Kidney epithelial cell (primary cell): Measurements from ENCODE around the gene DAZL. TPM values are rescaled to one million over a fixed set of nuclear protein-coding genes. Genes with fewer than 3 reads are reported as not detected.

Experiments
- DNase-seq: peaks from one replicate; pipeline ENCODE4 v3.0.0-alpha.2; 2010; ENCODE audit warnings: low read depth
- H3K27me3 ChIP-seq: 2 replicates; pipeline ENCODE4 v1.6.0; 2011; ENCODE audit warnings: low read length; ENCODE audit not compliant: control insufficient read depth, insufficient read depth
- H3K36me3 ChIP-seq: 2 replicates; pipeline ENCODE4 v1.5.1; 2011; ENCODE audit warnings: low read length; ENCODE audit not compliant: control insufficient read depth, insufficient read depth
- H3K4me3 ChIP-seq: 2 replicates; pipeline ENCODE4 v1.5.1; 2011; ENCODE audit warnings: low read depth, mild to moderate bottlenecking, control low read depth, low read length
- total RNA-seq: library from RNA; depleted of rRNA; stranded (reverse); fragments of >200 nt; gene quantifications from 2 replicates; pipeline ENCODE4 v1.2.3, GENCODE V29; 2015
- TF ChIP-seq, protein P1 (sequence below): IDR thresholded peaks from 2 replicates; pipeline ENCODE4 v1.5.1; 2011; ENCODE audit warnings: mild to moderate bottlenecking, moderate library complexity, low read length, control low read depth, inconsistent platforms; ENCODE audit not compliant: insufficient read depth, poor library complexity, severe bottlenecking

The DAZL gene
- total RNA-seq, 1 donor from 2014 or later, result not detected

DNA sequence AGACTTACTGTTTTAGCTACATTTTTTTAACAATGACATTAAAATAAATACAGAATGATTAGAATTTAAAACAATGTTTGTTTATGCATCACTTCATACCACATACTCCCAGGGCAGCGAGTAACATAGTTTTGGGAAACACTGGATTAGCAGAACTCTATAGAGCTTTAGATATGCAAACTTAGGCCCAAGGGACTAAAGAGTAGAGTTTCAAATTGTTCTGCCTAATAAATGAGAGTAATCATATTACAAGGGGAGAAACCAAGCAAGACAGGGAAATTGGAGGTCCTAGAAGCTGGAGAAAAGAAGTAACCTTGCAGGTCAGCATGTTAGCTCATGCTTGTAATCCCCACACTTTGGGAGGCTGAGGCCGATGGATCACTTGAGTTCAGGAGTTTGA is 3.6 kb upstream of the DAZL start:
- TF ChIP-seq, protein P1, sequence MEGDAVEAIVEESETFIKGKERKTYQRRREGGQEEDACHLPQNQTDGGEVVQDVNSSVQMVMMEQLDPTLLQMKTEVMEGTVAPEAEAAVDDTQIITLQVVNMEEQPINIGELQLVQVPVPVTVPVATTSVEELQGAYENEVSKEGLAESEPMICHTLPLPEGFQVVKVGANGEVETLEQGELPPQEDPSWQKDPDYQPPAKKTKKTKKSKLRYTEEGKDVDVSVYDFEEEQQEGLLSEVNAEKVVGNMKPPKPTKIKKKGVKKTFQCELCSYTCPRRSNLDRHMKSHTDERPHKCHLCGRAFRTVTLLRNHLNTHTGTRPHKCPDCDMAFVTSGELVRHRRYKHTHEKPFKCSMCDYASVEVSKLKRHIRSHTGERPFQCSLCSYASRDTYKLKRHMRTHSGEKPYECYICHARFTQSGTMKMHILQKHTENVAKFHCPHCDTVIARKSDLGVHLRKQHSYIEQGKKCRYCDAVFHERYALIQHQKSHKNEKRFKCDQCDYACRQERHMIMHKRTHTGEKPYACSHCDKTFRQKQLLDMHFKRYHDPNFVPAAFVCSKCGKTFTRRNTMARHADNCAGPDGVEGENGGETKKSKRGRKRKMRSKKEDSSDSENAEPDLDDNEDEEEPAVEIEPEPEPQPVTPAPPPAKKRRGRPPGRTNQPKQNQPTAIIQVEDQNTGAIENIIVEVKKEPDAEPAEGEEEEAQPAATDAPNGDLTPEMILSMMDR, result no peak
- H3K4me3 ChIP-seq, result no peak overlapping the region

DNA sequence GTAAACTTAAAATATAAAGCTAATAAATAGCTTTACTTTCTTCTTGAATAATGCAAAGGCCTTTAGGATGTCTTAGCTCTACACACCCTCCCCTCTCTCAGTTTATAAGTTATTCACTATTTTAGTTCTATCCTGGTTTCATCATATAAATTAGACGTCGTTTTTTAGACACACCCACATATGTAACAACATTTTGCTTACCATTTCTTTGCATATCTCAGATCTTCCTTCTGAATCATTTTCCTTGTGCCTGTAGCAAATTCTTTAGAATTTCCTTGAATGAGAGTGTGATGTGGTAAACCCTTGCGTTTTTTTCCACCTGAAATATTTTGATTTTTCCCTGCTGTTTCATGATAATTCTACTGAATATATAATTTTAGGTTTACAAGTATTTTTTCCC is 2.5 kb upstream of the DAZL start:
- no peaks in the 10 kb centered on the region for H3K27me3 ChIP-seq
- TF ChIP-seq, protein P1, result no peak
- H3K4me3 ChIP-seq, result no peak overlapping the region
- no peak for DNase-seq
- H3K36me3 ChIP-seq, result no peaks in the 10 kb centered on the region

More for the DNA sequence above, 3.6 kb upstream of the DAZL start:
- no peak for DNase-seq
- Histone ChIP-seq H3K36me3 (no peaks in the 10 kb centered on the region), H3K27me3 (no peaks in the 10 kb centered on the region)

DNA sequence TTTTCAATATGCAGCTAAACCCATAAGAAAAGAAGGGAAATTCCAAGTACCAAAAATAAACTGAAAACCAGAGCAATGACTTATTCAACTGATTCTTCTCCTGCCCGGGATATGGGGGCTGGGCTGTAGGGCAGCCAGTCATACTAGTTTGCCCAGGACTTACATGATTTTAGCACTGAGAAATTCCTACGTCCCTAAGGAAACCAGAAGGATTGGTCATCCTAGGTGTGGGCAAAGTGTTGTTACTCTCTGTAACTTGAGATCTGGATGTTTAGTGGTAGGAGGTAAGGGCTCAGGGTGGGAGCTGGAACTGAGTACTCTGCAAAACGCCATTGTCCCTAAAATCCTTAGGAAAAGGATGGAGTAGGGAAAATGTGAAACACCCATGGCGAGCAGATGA is 1.2 kb upstream of the DAZL start:
- Histone ChIP-seq H3K27me3 (no peaks in the 10 kb centered on the region), H3K4me3 (no peak overlapping the region), H3K36me3 (no peaks in the 10 kb centered on the region)
- no peak for DNase-seq
- TF ChIP-seq, protein P1, result no peak

DNA sequence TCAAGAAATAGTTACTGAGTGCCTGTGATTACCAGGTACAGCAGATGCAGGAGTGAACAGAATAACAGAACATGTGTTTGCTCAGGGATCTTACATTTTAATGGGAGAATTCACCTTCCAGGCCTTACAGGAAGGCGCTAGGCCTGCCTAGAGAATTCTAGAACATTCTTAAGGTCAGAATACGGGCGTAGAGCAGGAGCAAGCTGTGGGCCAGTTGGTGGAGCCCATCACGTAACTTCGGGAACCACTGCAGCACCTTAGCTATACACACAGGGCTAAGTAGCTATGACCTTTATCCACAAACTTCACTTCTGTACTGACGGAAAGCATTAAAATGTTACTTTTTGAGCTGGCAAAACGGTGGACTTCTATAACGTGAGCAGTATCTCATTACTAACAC is 743 bp upstream of the DAZL start:
- DNase-seq, result no peak
- Histone ChIP-seq H3K4me3 (no peak overlapping the region), H3K27me3 (no peaks in the 10 kb centered on the region), H3K36me3 (no peaks in the 10 kb centered on the region)
- TF ChIP-seq, protein P1, result no peak

DNA sequence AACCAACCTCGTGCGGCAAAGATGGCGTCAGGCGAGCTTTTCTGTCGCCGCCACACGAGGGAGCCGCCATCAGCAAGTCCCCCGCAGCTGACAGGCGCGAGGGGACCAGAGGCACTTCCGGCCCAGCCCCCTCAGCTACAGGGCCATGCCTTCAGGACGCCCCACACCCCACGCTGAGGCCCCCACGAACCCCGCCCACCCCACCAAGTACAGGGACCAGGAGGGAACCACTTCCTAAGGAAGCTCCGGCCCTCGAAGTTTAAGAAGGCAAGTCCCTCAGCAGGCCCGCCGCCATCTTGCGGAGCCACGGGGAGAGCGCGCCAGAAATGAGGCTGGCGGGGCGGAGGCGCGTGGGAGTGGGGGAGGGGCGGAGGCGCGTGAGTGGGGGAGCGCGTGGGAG is 790 bp downstream of the DAZL start:
- TF ChIP-seq, protein P1, result no peak
- H3K4me3 ChIP-seq, result no peak overlapping the region
- no peaks in the 10 kb centered on the region for H3K27me3 ChIP-seq

DNA sequence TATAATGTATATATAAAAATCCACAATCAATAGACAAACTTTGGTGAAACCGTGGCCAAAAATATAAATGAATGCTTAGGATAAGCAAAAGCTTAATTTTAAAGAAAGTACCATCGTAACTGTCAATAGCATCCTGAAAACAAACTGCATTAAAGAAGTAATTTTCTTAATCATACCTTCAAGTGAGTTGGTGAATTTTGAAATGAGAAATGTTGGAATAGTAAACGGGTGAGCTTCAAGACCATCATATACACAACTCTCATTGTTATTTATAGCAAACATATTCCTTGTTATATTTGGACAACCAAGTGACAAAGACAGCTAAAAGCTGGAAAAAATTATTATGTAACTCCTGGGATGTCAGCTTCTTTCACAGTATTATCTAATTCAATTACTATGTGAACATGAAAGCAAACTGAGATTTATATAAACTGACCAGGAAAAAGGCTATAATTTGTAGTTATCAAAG is 3.7 kb downstream of the DAZL start:
- DNase-seq, result no peak
- TF ChIP-seq, protein P1, result no peak
- Histone ChIP-seq H3K4me3 (no peak overlapping the region), H3K36me3 (no peaks in the 10 kb centered on the region), H3K27me3 (no peaks in the 10 kb centered on the region)

More for the DNA sequence above, 790 bp downstream of the DAZL start:
- no peaks in the 10 kb centered on the region for H3K36me3 ChIP-seq
- no peak for DNase-seq
